Stomach (tissue), 9 donors: Measurements from ENCODE around the gene VNN1. TPM values are rescaled to one million over a fixed set of nuclear protein-coding genes. Genes with fewer than 3 reads are reported as not detected.

Experiments
- DNase-seq, 2 donors: peaks; one replicate each; pipeline versions ENCODE4 v3.0.0 to v3.0.0-alpha.2; 2013 to 2019
- H3K27ac ChIP-seq, 5 donors: fragments of 200-600 bp in 4 of 5; sonication (generic) in 4 of 5; one replicate each; pipeline ENCODE4 v1.5.1; 2013 to 2019; ENCODE audit warnings: mild to moderate bottlenecking in 1 of 5, moderate library complexity in 1 of 5
- H3K27me3 ChIP-seq, 3 donors: fragments of 200-600 bp; sonication (generic); one replicate each; pipeline ENCODE4 v1.5.1; 2017 to 2019; ENCODE audit warnings: mixed run types in 1 of 3
- H3K36me3 ChIP-seq, 4 donors: fragments of 200-600 bp; sonication (generic); 1 replicate in 3 of 4; 2 replicates in 1 of 4; pipeline ENCODE4 v1.5.1; 2016 to 2019
- H3K4me1 ChIP-seq, 4 donors: fragments of 200-600 bp; sonication (generic); one replicate each; pipeline ENCODE4 v1.5.1; 2016 to 2019
- H3K4me3 ChIP-seq, 4 donors: fragments of 200-600 bp; sonication (generic) in 3 of 4; one replicate each; pipeline ENCODE4 v1.5.1; 2016 to 2019; ENCODE audit warnings: mild to moderate bottlenecking in 1 of 4
- H3K9me3 ChIP-seq, 4 donors: fragments of 200-600 bp; sonication (generic); one replicate each; pipeline ENCODE4 v1.5.1; 2016 to 2019
- EP300 ChIP-seq: sonication (generic); formaldehyde crosslinking; IDR thresholded peaks from one replicate; pipeline ENCODE4 v1.6.1; 2017; ENCODE audit warnings: antibody characterized with exemption
- POLR2A ChIP-seq, 4 donors: fragments of 450-650 bp; IDR thresholded peaks; one replicate each; pipeline ENCODE4 v1.6.1; 2016; ENCODE audit warnings: antibody characterized with exemption in 4 of 4, control low read depth in 2 of 4, mild to moderate bottlenecking in 1 of 4, moderate library complexity in 1 of 4
- POLR2AphosphoS5 ChIP-seq, 3 donors: sonication (generic); formaldehyde crosslinking; IDR thresholded peaks; one replicate each; pipeline ENCODE4 v1.6.1; 2016; ENCODE audit warnings: antibody characterized with exemption in 3 of 3
- WGBS, 5 donors: extraction: QIAGEN DNeasy Blood & Tissue Kit in 3 of 5; methylation state at CpG; one replicate each; pipeline versions ENCODE4 v1.1.5 to v1.1.7; 2013 to 2018; 5-methylcytosine and 5-hydroxymethylcytosine counted together
- intact Hi-C: fragments of 100-400 bp; cut with DNase I; formaldehyde crosslinking; loops from one replicate; pipeline ENCODE4 v1.15.1; 2023; ENCODE audit warnings: low total_unique reads
- polyA plus RNA-seq, 3 donors: library from polyadenylated mRNA; stranded (reverse); fragments of 200-250 nt; gene quantifications; one replicate each; pipeline ENCODE4 v1.2.3, GENCODE V29; 2013
- total RNA-seq, 5 donors: library from RNA; depleted of rRNA; stranded (reverse); fragments of >200 nt; gene quantifications; one replicate each; pipeline versions ENCODE4 v1.1.0 to v1.2.3, GENCODE V29; 2014 to 2016
- TF ChIP-seq, protein P1 (sequence below), 7 experiments: fragments of 450-650 bp in 4 of 7; fragments of 200-600 bp in 3 of 7; sonication (generic) in 3 of 7; IDR thresholded peaks; one replicate each; pipeline ENCODE4 v1.5.1; 2016 to 2019; ENCODE audit warnings: antibody characterized with exemption in 7 of 7, control low read depth in 2 of 7, mild to moderate bottlenecking in 1 of 7
- donor health status: healthy with polysubstance abuse.
- donor health status: Bipolar disorder and iron deficiency.
- donor health status: healthy.

The VNN1 gene
- total and polyA plus RNA-seq, 8 donors, result 1.1 to 52.2 (median 2.3) TPM; not detected in 1

DNA sequence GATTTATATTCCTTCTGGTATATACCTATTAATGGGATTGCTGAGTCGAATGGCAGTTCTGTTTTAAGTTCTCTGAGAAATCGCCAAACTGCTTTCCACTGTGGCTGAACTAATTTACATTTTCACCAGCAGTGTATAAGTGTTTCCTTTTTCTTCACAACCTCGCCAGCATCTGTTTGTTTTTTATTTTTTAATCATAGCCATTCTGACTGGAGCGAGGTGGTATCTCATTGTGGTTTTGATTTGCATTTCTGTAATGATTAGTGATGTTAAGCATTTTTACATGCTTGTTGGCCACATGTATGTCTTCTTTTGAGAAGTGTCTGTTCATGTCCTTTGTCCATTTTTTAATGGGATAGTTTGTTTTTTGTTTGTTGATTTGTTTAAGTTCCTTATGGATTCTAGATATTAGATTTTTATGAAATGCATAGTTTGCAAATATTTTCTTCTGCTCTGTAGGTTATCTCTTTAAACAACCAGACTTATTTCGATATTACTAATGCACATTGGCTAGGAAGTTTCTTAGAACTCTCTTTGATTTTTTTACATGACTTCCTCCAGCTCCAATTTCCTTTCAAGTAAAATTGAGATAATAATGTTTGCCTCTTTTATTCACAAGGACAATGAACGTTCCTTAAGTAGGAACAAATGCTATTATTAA lies 12.2 kb upstream of the VNN1 start:
- Histone ChIP-seq H3K4me3 (no peak overlapping the region), H3K36me3 (peaks cover 0 to 3% (median 0%) of the 10 kb centered on the region in 4 donors), H3K9me3 (no peaks in the 10 kb centered on the region), H3K4me1 (peaks cover 0 to 28% (median 2%) of the 10 kb centered on the region in 4 donors), H3K27ac (peak overlapping the region in 2 of 5 donors; percentile 54 to 69), H3K27me3 (no peaks in the 10 kb centered on the region)
- no peak for TF ChIP-seq EP300
- TF ChIP-seq POLR2AphosphoS5 (IDR thresholded peaks at IDR 0.05), result no peak
- TF ChIP-seq POLR2A (IDR thresholded peaks at IDR 0.05), result no peak
- TF ChIP-seq, protein P1, sequence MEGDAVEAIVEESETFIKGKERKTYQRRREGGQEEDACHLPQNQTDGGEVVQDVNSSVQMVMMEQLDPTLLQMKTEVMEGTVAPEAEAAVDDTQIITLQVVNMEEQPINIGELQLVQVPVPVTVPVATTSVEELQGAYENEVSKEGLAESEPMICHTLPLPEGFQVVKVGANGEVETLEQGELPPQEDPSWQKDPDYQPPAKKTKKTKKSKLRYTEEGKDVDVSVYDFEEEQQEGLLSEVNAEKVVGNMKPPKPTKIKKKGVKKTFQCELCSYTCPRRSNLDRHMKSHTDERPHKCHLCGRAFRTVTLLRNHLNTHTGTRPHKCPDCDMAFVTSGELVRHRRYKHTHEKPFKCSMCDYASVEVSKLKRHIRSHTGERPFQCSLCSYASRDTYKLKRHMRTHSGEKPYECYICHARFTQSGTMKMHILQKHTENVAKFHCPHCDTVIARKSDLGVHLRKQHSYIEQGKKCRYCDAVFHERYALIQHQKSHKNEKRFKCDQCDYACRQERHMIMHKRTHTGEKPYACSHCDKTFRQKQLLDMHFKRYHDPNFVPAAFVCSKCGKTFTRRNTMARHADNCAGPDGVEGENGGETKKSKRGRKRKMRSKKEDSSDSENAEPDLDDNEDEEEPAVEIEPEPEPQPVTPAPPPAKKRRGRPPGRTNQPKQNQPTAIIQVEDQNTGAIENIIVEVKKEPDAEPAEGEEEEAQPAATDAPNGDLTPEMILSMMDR (IDR thresholded peaks at IDR 0.05), result no peak
- no peak for DNase-seq
- intact Hi-C loops, result no loop called here
- 21 to 48% (median 37%) methylated on average over 6 of the region's 6 CpGs for WGBS, 5 donors

- intact Hi-C loops, result no loop called here
Observed at GRCh38 chr6:132725471-132725870, 11.6 kb upstream of the VNN1 start.

GRCh38 chr6:132719736-132720448 lies 6.0 kb upstream of the VNN1 start:
- no peaks in the 10 kb centered on the region for H3K9me3 ChIP-seq
- WGBS, 5 donors, result 84 to 94% (median 88%) methylated on average over 10 of the region's 10 CpGs
- TF ChIP-seq POLR2A (IDR thresholded peaks at IDR 0.05) (no peak), EP300 (no peak), POLR2AphosphoS5 (IDR thresholded peaks at IDR 0.05) (no peak)
- TF ChIP-seq, protein P1 (IDR thresholded peaks at IDR 0.05), result no peak
- H3K4me3 ChIP-seq, result no peak overlapping the region
- H3K4me1 ChIP-seq, result peaks cover 0 to 12% (median 5%) of the 10 kb centered on the region in 4 donors
- H3K27ac ChIP-seq, result no peak overlapping the region
- intact Hi-C loops, result no loop called here
- peaks cover 0 to 3% (median 0%) of the 10 kb centered on the region in 4 donors for H3K36me3 ChIP-seq
- H3K27me3 ChIP-seq, result no peaks in the 10 kb centered on the region
- DNase-seq, result peak in 1 of 2 donors; percentile 30

More at GRCh38 chr6:132725471-132725870, 11.6 kb upstream of the VNN1 start:
- peak overlapping the region in 2 of 5 donors; percentile 54 to 69 for H3K27ac ChIP-seq
- H3K4me3 ChIP-seq, result no peak overlapping the region
- 32 to 76% (median 47%) methylated on average over 6 of the region's 6 CpGs for WGBS, 5 donors
- H3K36me3 ChIP-seq, result peaks cover 0 to 3% (median 0%) of the 10 kb centered on the region in 4 donors
- no peak for DNase-seq
- H3K9me3 ChIP-seq, result no peaks in the 10 kb centered on the region
- TF ChIP-seq EP300 (no peak), POLR2A (IDR thresholded peaks at IDR 0.05) (no peak), POLR2AphosphoS5 (IDR thresholded peaks at IDR 0.05) (no peak)
- TF ChIP-seq, protein P1 (IDR thresholded peaks at IDR 0.05), result no peak
- no peaks in the 10 kb centered on the region for H3K27me3 ChIP-seq
- H3K4me1 ChIP-seq, result peaks cover 0 to 24% (median 0%) of the 10 kb centered on the region in 4 donors

- no peaks in the 10 kb centered on the region for H3K9me3 ChIP-seq
- H3K4me3 ChIP-seq, result no peak overlapping the region
- intact Hi-C loops, result no loop called here
- H3K27ac ChIP-seq, result no peak overlapping the region
- 77 to 86% (median 80%) methylated on average over 9 of the region's 9 CpGs for WGBS, 5 donors
- no peak for DNase-seq
- no peaks in the 10 kb centered on the region for H3K27me3 ChIP-seq
- H3K4me1 ChIP-seq, result peaks cover 5 to 31% (median 9%) of the 10 kb centered on the region in 4 donors
- TF ChIP-seq, protein P1 (IDR thresholded peaks at IDR 0.05), result no peak
- TF ChIP-seq POLR2AphosphoS5 (IDR thresholded peaks at IDR 0.05) (no peak), EP300 (no peak), POLR2A (IDR thresholded peaks at IDR 0.05) (no peak)
- no peaks in the 10 kb centered on the region for H3K36me3 ChIP-seq
Observed at GRCh38 chr6:132715881-132716637, 2.2 kb upstream of the VNN1 start.
